Measurements from ENCODE around the gene TMEM108.

The TMEM108 gene

DNA sequence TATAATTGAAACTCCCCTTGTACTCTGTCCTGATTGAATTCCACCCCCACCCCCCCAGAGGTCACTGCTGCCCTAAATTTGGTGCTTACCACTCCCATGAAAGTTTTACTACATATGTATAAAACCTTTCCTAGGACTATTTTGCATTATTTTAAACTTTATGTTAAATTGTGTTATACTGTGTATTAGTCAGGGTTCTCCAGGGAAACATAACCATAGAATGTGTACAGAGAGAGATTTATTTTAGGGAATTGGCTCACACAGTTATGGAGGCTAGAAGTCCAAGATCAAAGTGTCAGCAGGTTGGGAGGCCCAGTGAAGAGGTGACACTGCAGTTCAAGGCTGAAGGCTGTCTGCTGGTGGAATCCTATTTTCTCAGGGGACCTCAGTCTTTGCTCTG lies 390.9 kb downstream of the TMEM108 start:
- no peak for DNase-seq

DNA sequence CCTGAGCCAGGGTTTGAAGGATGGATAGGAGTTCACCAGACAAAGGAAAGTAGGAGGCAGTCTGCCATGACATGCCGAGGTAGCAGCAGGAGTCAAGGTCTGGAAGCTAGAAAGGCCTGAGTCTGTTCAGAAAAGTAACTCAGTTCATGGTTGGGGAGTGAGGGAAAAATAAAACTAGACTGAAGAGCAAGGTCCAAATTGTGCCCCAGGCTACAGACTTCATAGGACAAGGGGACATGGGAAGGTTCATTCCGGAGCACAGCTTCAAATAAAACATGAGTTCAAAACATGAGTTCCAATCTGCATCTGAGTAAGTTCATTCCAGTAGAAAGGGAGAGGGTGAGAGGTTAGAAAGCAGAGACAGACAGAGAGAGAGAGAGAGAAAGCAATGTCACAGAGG lies 401.4 kb downstream of the TMEM108 start:
- no peak for DNase-seq

DNA sequence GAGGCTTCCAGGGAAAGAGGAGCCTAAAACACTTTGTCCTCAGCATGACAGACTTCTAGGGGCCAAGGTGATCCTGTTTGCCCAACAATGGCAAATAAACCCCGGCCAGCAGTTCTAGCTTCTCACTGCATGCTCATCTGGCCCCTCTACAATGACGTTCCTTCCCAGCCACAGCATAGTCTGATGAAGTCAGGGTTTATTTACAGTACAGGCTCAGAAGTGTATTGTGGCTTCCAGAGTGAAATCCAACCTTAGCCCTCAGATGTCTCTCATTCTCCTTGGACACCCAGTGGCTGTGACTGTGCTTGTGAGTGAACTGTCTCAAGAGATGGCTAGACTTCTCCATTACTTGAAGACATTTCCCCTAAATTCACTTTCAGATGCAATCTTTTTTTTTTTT lies 402.5 kb downstream of the TMEM108 start:
- no peak for DNase-seq

DNA sequence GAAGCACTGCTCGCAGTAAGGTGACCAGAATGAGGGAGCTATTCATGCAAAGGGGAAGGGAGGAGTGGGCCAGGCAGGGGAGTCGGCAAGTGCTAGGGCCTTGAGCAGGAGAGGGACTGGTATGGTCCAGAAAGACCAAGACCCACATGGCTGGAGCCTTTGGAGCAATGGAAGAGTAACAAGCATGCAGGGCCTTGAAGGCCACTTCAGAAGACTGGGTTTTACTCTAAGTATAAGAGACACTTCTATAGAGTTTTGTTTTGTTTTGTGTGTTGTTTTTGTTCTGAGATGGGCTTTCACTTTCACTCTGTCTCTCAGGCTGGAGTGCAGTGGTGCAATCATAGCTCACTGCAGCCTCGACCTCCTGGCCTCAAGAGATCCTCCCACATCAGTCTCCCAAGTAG lies 403.7 kb downstream of the TMEM108 start:
- DNase-seq = no peak

DNA sequence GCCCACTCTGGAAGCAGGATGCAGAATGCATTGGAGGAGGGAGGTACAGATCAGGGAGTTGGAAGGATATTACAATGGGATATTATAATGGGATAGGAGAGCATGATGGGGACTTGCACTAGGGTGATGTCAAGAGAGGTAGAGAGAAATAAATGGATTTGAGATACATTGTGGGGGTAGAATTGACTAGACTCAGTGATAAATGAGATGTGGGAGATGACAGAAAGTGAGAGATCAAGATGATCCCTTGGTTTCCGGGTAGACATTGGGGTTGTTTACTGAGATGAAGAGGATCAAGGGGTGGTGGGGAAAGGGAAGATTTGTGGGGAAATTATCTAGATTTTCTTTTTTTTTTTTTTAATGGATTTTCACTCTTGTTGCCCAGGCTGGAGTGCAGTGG lies 404.3 kb downstream of the TMEM108 start:
- no peak for DNase-seq

DNA sequence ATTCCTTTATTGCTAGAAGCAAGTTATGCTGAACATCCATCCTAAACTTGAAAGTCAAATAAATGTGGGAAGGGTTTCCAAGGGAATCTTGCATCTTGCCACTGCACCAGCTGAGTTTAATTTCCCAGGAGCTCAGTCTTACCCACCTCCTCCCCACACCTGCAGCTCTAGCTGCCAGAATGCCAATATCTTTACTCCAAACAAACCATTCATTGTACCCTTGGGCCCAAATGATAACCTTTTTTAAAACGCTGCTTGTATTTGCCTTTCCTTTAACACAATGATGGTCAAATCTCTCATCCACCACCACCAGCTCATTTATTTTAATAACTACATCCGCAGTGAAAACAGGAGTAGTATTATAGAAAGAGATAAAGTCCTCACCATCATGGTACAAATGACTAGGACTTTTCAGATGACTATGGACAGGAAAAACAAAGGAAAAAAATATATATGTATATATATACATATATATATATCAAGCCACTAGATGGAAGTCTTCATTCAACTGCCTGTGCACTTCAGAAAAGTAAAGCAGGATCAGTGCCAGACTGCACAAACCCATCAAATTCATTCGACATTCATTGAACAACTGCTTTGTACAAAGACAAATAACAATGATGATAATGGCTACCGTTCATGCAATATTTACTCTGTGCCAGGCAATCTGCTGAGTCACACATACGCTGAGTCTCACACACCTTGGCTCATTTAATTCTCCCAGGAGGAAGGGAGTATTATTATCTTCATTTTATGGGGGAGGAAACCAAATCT lies 405.6 kb downstream of the TMEM108 start:
- DNase-seq = no peak

DNA sequence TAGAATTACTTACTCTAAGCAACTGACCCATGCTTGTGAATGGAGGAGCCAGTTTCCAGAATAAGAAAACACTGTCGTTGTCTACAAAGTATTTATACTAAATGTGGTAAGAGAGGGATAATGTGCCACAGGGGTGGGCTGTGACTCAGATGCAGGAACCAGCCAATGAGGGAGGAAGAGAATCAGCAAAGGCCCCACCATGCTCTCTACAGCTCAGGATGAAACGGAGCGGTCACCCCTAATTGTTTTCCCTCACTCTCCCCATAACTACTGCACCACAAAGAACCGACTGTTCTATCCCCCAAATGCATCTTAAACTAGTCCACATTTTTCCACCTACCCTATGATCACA lies 406.2 kb downstream of the TMEM108 start:
- no peak for DNase-seq

DNA sequence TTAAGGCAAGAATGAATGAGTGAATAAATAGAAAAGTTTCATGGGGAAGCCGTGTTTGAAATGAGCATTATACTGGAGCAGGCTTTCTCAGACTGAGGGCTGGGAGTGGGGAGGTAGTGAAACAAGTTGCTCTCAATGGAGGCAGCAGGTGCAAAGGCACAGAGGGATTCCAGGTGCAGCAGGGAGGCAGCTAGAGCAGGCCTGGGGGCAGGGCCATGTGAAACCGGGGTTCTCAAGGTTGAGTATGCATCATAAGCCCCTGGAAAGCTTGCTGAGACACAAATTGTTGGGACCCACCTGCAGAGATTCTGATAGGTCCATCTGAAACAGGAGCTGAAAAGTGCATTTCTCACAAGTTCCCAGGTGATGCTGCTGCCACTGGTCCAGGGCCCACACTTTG lies 406.9 kb downstream of the TMEM108 start:
- no peak for DNase-seq
